ENCODE data around the gene NT5DC4. TPM values are rescaled to one million over a fixed set of nuclear protein-coding genes. Genes with fewer than 3 reads are reported as not detected.

The NT5DC4 gene
- polyA plus RNA-seq, 2 of the 4 experiments (the other 2 are of a cell fraction): not detected

DNA sequence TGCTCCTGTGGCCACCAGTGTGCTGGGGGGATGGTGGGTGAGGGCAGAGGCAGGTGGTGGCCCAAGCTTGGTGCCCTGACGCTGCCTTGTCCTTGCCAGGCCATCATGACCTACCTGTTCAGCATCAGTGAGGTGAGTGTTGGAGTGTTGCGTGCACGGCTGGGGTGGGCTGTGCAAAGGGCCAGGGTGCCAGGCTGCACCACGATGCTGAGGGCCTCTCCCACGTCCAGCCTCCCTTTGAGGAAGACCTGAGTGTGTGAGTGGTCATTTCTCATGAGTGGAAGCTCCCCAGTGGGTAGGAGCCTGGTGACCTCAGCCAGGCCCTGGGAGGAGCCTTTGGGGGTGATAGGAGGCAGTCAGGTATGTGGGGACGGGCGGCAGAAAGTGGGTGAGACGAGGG, 3.2 kb downstream of the NT5DC4 start:
- no peak for ATAC-seq
- no peak for DNase-seq (ENCODE audit: low read depth in 1 of 2, low spot score in 1 of 2)
- no peak for FAIRE-seq
- no peak for TF ChIP-seq HOXB13 (CRISPR knock-in tag; IDR thresholded peaks at IDR 0.05; ENCODE audit: low read depth)
- no peak for TF ChIP-seq MYC (IDR thresholded peaks at IDR 0.05; ENCODE audit: borderline replicate concordance, low read length)
- TF ChIP-seq NR3C1 (IDR thresholded peaks at IDR 0.05): no peak
- no peak for TF ChIP-seq MAX (IDR thresholded peaks at IDR 0.05)
- no peak for TF ChIP-seq KDM5A (IDR thresholded peaks at IDR 0.05)
- TF ChIP-seq HDAC2 (IDR thresholded peaks at IDR 0.05): no peak
- TF ChIP-seq EHF (CRISPR knock-in tag; IDR thresholded peaks at IDR 0.05): no peak
- ChIA-PET POLR2A (no interaction called here), CTCF (interaction anchor here (0.9 to 13.7 kb wide), 11 partner anchors 9 to 218 kb away, joined by 3 to 343 read pairs (median 55); partner anchors contain the start of gene CHCHD5)
- Histone ChIP-seq H3K9me3 (no peaks in the 10 kb centered on the region), H3K4me1 (peaks cover 21% of the 10 kb centered on the region), H3K27ac (peak overlapping the region; percentile 81 to 86; a peak in 4 of 6 replicates), H3K4me3 (no peak overlapping the region), H3K4me2 (no peak overlapping the region)
- WGBS (ENCODE audit: missing lambda C conversion rate): 94% methylated on average over 5 of the region's 8 CpGs

GRCh38 chr2:112724591-112725525, 4.0 kb downstream of the NT5DC4 start:
- ChIA-PET POLR2A (interaction anchor here (0.7 to 1.7 kb wide), 4 partner anchors 73 to 140 kb away, joined by 3 to 6 read pairs (median 4); partner anchors contain the start of genes CHCHD5 and SLC20A1), CTCF (interaction anchor here (0.9 to 13.7 kb wide), 23 partner anchors 9 to 245 kb away, joined by 3 to 343 read pairs (median 23); partner anchors contain the start of genes CHCHD5 and SLC20A1)
- no peak overlapping the region for H3K4me2 ChIP-seq
- TF ChIP-seq RCOR1 (IDR thresholded peaks at IDR 0.05; ENCODE audit: low read depth, low read length) (no peak), SMC3 (IDR thresholded peaks at IDR 0.05) (peak; percentile 71), RAD21 (conservative IDR thresholded peaks at IDR 0.05 in 1 of 2, IDR thresholded peaks at IDR 0.05 in 1 of 2) (peak; percentile 51 to 55)
- TF ChIP-seq, protein P1, sequence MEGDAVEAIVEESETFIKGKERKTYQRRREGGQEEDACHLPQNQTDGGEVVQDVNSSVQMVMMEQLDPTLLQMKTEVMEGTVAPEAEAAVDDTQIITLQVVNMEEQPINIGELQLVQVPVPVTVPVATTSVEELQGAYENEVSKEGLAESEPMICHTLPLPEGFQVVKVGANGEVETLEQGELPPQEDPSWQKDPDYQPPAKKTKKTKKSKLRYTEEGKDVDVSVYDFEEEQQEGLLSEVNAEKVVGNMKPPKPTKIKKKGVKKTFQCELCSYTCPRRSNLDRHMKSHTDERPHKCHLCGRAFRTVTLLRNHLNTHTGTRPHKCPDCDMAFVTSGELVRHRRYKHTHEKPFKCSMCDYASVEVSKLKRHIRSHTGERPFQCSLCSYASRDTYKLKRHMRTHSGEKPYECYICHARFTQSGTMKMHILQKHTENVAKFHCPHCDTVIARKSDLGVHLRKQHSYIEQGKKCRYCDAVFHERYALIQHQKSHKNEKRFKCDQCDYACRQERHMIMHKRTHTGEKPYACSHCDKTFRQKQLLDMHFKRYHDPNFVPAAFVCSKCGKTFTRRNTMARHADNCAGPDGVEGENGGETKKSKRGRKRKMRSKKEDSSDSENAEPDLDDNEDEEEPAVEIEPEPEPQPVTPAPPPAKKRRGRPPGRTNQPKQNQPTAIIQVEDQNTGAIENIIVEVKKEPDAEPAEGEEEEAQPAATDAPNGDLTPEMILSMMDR (IDR thresholded peaks at IDR 0.05): peak; percentile 50
- WGBS (ENCODE audit: missing lambda C conversion rate): 65% methylated on average over 17 of the region's 21 CpGs
- H3K27ac ChIP-seq: peak overlapping the region; percentile 81 to 86; a peak in 5 of 6 replicates
- H3K4me1 ChIP-seq: peaks cover 21% of the 10 kb centered on the region
- DNase-seq (ENCODE audit: low read depth in 1 of 2, low spot score in 1 of 2) (peak; percentile 46 to 51), FAIRE-seq (no peak), ATAC-seq (peak; percentile 32 to 71; a peak in 4 of 6 replicates)
- no peak overlapping the region for H3K4me3 ChIP-seq
- no peaks in the 10 kb centered on the region for H3K9me3 ChIP-seq

GRCh38 chr2:112725545-112726457, 5.0 kb downstream of the NT5DC4 start:
- POLR2A ChIA-PET: interaction anchor here (0.7 to 2.9 kb wide), 6 partner anchors 74 to 141 kb away, joined by 3 to 18 read pairs (median 4); partner anchors contain the start of genes CHCHD5 and SLC20A1
- FAIRE-seq: no peak
- H3K4me1 ChIP-seq: peaks cover 21% of the 10 kb centered on the region
- peak overlapping the region; percentile 63 for H3K4me2 ChIP-seq
- H3K27ac ChIP-seq: peak overlapping the region; percentile 81 to 86
- 84% methylated on average over 9 of the region's 15 CpGs for WGBS (ENCODE audit: missing lambda C conversion rate)
- TF ChIP-seq NPAS2 (CRISPR knock-in tag; IDR thresholded peaks at IDR 0.05; ENCODE audit: borderline replicate concordance): no peak
- no peak for TF ChIP-seq FOSL2 (IDR thresholded peaks at IDR 0.05)
- TF ChIP-seq FOSL2 (CRISPR knock-in tag; IDR thresholded peaks at IDR 0.05): no peak
- peak; percentile 26 for TF ChIP-seq ZFP36 (IDR thresholded peaks at IDR 0.05; ENCODE audit: borderline replicate concordance, partially characterized antibody)
- TF ChIP-seq, protein P2, sequence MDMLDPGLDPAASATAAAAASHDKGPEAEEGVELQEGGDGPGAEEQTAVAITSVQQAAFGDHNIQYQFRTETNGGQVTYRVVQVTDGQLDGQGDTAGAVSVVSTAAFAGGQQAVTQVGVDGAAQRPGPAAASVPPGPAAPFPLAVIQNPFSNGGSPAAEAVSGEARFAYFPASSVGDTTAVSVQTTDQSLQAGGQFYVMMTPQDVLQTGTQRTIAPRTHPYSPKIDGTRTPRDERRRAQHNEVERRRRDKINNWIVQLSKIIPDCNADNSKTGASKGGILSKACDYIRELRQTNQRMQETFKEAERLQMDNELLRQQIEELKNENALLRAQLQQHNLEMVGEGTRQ (IDR thresholded peaks at IDR 0.05): peak; percentile 60
- H3K4me3 ChIP-seq: no peak overlapping the region
- CTCF ChIA-PET: interaction anchor here (0.6 to 13.7 kb wide), 46 partner anchors 8 to 862 kb away, joined by 3 to 343 read pairs (median 9); partner anchors contain the start of genes CHCHD5 and SLC20A1
- peak; percentile 10 to 22; a peak in 4 of 6 replicates for ATAC-seq
- H3K9me3 ChIP-seq: no peaks in the 10 kb centered on the region
- DNase-seq (ENCODE audit: low read depth in 1 of 2, low spot score in 1 of 2): no peak
